CD4-positive, alpha-beta T cell (primary cell): Measurements from ENCODE around the gene MCEMP1. TPM values are rescaled to one million over a fixed set of nuclear protein-coding genes. Genes with fewer than 3 reads are reported as not detected.

Experiments
- ATAC-seq: fragments of 200-7000 bp; cut with Tn5 transposase; one replicate; pipeline ENCODE4 v1.10.0; 2022; ENCODE audit warnings: mild to moderate bottlenecking; ENCODE audit not compliant: poor library complexity
- CTCF ChIA-PET: fragments of 350-600 bp; sonication (Branson Sonifier 250); formaldehyde crosslinking; loops from one replicate; lab custom pipeline; 2021; ENCODE audit warnings: antibody characterized with exemption, inconsistent platforms; lab: Charles Lee
- POLR2A ChIA-PET: fragments of 350-600 bp; sonication (Branson Sonifier 250); formaldehyde crosslinking; loops from one replicate; lab custom pipeline; 2021; ENCODE audit warnings: antibody characterized with exemption, inconsistent platforms; lab: Charles Lee
- DNase-seq, 14 experiments: peaks; one replicate each; pipeline ENCODE4 v3.0.0-alpha.2; 2013 to 2020; ENCODE audit warnings: mixed read lengths in 2 of 14
- H3K27ac ChIP-seq, 2 donors: one replicate each; pipeline versions ENCODE4 v1.5.1 to v1.7.0; 2013; ENCODE audit warnings: low read length in 2 of 2, low read depth in 1 of 2, mild to moderate bottlenecking in 1 of 2
- H3K27me3 ChIP-seq, 2 experiments: 1 replicate in 1 of 2; 2 replicates in 1 of 2; pipeline versions ENCODE4 v1.6.1 to v1.7.0; 2013; ENCODE audit warnings: low read length in 2 of 2, control low read depth in 1 of 2, mild to moderate bottlenecking in 1 of 2, moderate library complexity in 1 of 2; ENCODE audit not compliant: insufficient read depth in 2 of 2, control insufficient read depth in 1 of 2
- H3K36me3 ChIP-seq: one replicate; pipeline ENCODE4 v1.6.1; 2013; ENCODE audit warnings: low read length, control low read depth; ENCODE audit not compliant: insufficient read depth
- H3K4me1 ChIP-seq: one replicate; pipeline ENCODE4 v1.6.1; 2013; ENCODE audit warnings: low read length, control low read depth; ENCODE audit not compliant: insufficient read depth
- H3K4me3 ChIP-seq: one replicate; pipeline ENCODE4 v1.5.1; 2013; ENCODE audit warnings: mild to moderate bottlenecking, low read length, moderate library complexity
- H3K9me3 ChIP-seq, 2 experiments: 1 replicate in 1 of 2; 2 replicates in 1 of 2; pipeline versions ENCODE4 v1.6.1 to v1.7.0; 2013; ENCODE audit warnings: low read length in 2 of 2, mild to moderate bottlenecking in 2 of 2, control low read depth in 1 of 2, moderate library complexity in 1 of 2; ENCODE audit not compliant: control insufficient read depth in 1 of 2, insufficient read depth in 1 of 2
- H3K27ac Mint-ChIP-seq: one replicate; pipeline ENCODE4 v1.8.0; 2020; ENCODE audit warnings: mixed read lengths
- H3K27me3 Mint-ChIP-seq: one replicate; pipeline ENCODE4 v1.8.0; 2021; ENCODE audit warnings: mixed read lengths
- H3K36me3 Mint-ChIP-seq: one replicate; pipeline ENCODE4 v1.8.0; 2021; ENCODE audit warnings: low read depth, mixed read lengths
- H3K4me1 Mint-ChIP-seq: one replicate; pipeline ENCODE4 v1.8.0; 2021; ENCODE audit warnings: low read depth, mixed read lengths
- H3K4me3 Mint-ChIP-seq: one replicate; pipeline ENCODE4 v1.8.0; 2020; ENCODE audit warnings: mild to moderate bottlenecking, mixed read lengths
- H3K9me3 Mint-ChIP-seq: one replicate; pipeline ENCODE4 v1.8.0; 2020; ENCODE audit warnings: mixed read lengths
- CTCF ChIP-seq: fragments of 200-600 bp; IDR thresholded peaks from one replicate; pipeline ENCODE4 v1.8.0; 2022; ENCODE audit warnings: antibody characterized with exemption, mild to moderate bottlenecking
- intact Hi-C, 2 experiments: fragments of 100-400 bp; cut with DNase I in 1 of 2; cut with micrococcal nuclease in 1 of 2; formaldehyde crosslinking; loops; one replicate each; pipeline versions ENCODE4 v1.15.1 to v1.9.0; 2023 to 2025; cut with DNase I, micrococcal nuclease
- total RNA-seq, 174 experiments: library from RNA in 2 of 174; stranded (reverse) in 2 of 174; gene quantifications; one replicate each; pipeline ENCODE4 v1.2.3 and lab custom pipeline; 2021 to 2026

MCEMP1 gene
- total RNA-seq, 2 experiments from 2014 or later = 0.38 TPM; not detected in 1

DNA sequence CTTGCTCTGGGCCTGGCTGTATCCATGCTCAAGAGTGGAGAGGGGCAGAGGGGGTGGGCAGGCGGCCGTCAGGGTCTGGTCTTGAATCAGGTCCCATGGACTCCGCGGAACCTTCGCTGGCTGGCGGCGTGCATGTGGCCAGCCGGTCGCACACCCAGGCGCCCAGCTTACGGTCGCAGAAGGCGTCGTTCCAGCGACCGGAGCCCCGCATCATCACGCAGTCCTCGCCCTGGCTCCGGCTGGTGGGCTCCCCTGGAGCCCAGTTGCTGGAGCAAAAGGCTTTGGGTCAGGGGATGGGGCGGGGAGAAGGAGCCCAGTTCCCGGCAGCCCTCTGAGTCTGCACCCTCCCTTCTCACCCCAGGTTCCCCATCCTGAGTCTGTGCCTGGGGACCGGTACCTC, 12.3 kb downstream of the MCEMP1 start:
- POLR2A ChIA-PET = interaction anchor here (0.6 kb wide), 1 partner anchor 341 kb away, joined by 3 read pairs; no protein-coding TSS in a partner anchor
- Histone ChIP-seq H3K9me3 (peaks cover 0 to 8% of the 10 kb centered on the region in 2 experiments), H3K27ac (no peak overlapping the region), H3K27me3 (peaks cover 0 to 5% of the 10 kb centered on the region in 2 experiments), H3K4me3 (no peak overlapping the region), H3K4me1 (peaks cover 20% of the 10 kb centered on the region), H3K36me3 (no peaks in the 10 kb centered on the region)
- DNase-seq = no peak
- no peaks in the 10 kb centered on the region for H3K4me1 Mint-ChIP-seq
- no peak for TF ChIP-seq CTCF
- H3K27ac Mint-ChIP-seq = no peak overlapping the region
- CTCF ChIA-PET = interaction anchor here (0.9 kb wide), 1 partner anchor 8 kb away, joined by 3 read pairs; the partner anchor contains the start of gene TRAPPC5
- H3K9me3 Mint-ChIP-seq = no peaks in the 10 kb centered on the region
- intact Hi-C loops = loop anchor here in 1 of 2 experiments (10.0 kb wide), 1 partner anchor 334 kb away; no protein-coding TSS in a partner anchor
- ATAC-seq = no peak
- H3K4me3 Mint-ChIP-seq = no peak overlapping the region
- H3K36me3 Mint-ChIP-seq = peaks cover 4% of the 10 kb centered on the region
- H3K27me3 Mint-ChIP-seq = no peaks in the 10 kb centered on the region

- intact Hi-C loops = no loop called here
Measured at GRCh38 chr19:7690779-7691258, 13.9 kb downstream of the MCEMP1 start.

GRCh38 chr19:7691497-7691896, 14.6 kb downstream of the MCEMP1 start:
- ChIA-PET POLR2A (no interaction called here), CTCF (no interaction called here)
- no peaks in the 10 kb centered on the region for H3K27me3 Mint-ChIP-seq
- no peak for TF ChIP-seq CTCF
- H3K9me3 Mint-ChIP-seq = no peaks in the 10 kb centered on the region
- intact Hi-C loops = no loop called here
- no peaks in the 10 kb centered on the region for H3K36me3 ChIP-seq
- no peak overlapping the region for H3K4me3 Mint-ChIP-seq
- no peaks in the 10 kb centered on the region for H3K4me1 Mint-ChIP-seq
- no peak overlapping the region for H3K4me3 ChIP-seq
- no peak overlapping the region for H3K27ac Mint-ChIP-seq
- H3K9me3 ChIP-seq = peaks cover 0 to 8% of the 10 kb centered on the region in 2 experiments
- peaks cover 26% of the 10 kb centered on the region for H3K4me1 ChIP-seq
- H3K27ac ChIP-seq = no peak overlapping the region
- no peaks in the 10 kb centered on the region for H3K36me3 Mint-ChIP-seq
- H3K27me3 ChIP-seq = peaks cover 0 to 5% of the 10 kb centered on the region in 2 experiments
- ATAC-seq (no peak), DNase-seq (peak in 3 of 14 experiments; percentile 34 to 62 (median 34))

More at GRCh38 chr19:7690779-7691258, 13.9 kb downstream of the MCEMP1 start:
- Histone ChIP-seq H3K9me3 (peaks cover 0 to 8% of the 10 kb centered on the region in 2 experiments), H3K27ac (no peak overlapping the region), H3K36me3 (no peaks in the 10 kb centered on the region), H3K4me1 (peaks cover 26% of the 10 kb centered on the region), H3K27me3 (peaks cover 0 to 5% of the 10 kb centered on the region in 2 experiments), H3K4me3 (no peak overlapping the region)
- Mint-ChIP-seq H3K27me3 (no peaks in the 10 kb centered on the region), H3K27ac (no peak overlapping the region), H3K36me3 (no peaks in the 10 kb centered on the region), H3K4me1 (no peaks in the 10 kb centered on the region), H3K9me3 (no peaks in the 10 kb centered on the region), H3K4me3 (no peak overlapping the region)
- ChIA-PET POLR2A (no interaction called here), CTCF (no interaction called here)
- DNase-seq (peak in 1 of 14 experiments; percentile 18), ATAC-seq (no peak)
- no peak for TF ChIP-seq CTCF
